T-helper 2 cell treated with Interferon-gamma antibody and Interleukin-4, amounts not matched to agents 100 ng/mL and 5 ng/mL, for 36 hours (primary cell): ENCODE results near the gene LIAS. TPM values are rescaled to one million over a fixed set of nuclear protein-coding genes. Genes with fewer than 3 reads are reported as not detected.
"Not testable (repeated sequence)": the region's sequence is repeated elsewhere in the genome, so short reads cannot be mapped to it uniquely, and the experiment has no call there.

Experiments
- intact Hi-C: fragments of 100-400 bp; cut with micrococcal nuclease; formaldehyde crosslinking; loops from one replicate; pipeline ENCODE4 v1.15.1; 2023
- total RNA-seq: library from RNA; stranded (reverse); gene quantifications from 2 replicates; pipeline ENCODE4 v1.2.3, GENCODE V29; 2022

Gene LIAS
- total RNA-seq, 1 donor from 2014 or later: 16.5 TPM

DNA sequence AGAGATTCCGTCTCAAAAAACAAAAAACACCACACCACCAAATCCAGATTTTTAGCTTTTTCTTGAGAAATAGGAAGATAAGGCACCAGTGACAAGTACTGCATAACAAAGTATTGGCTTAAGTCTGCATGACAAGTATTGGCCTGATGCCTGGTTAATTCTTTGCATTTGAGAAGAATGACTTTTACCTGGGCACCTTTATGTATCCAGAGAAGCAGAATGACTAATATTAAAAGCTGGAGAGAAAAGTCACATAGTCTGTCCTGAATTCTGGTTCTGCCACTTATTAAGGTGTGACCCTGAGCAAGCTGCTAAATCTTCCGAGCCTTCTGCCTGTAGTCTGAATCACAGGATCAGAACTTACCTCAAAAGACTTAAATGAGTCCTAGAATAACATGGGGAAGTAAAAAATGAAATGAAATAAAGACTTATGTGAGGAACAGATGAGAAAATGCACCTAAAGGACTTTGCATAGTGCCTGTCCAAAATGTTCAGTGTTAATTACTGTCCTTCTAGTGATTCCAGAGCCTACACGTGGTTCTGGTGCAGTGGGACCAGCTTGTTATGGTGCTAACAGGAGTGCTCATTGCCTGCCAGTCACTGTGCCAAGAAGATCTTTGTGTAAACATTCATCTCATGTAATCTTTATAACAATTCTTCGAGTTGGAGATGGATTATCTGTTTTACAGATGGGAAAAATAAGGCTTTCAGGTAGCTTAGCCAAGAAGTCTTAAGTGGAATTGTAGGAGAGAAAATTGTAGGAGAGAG, 36.8 kb downstream of the LIAS start:
- intact Hi-C loops: no loop called here

DNA sequence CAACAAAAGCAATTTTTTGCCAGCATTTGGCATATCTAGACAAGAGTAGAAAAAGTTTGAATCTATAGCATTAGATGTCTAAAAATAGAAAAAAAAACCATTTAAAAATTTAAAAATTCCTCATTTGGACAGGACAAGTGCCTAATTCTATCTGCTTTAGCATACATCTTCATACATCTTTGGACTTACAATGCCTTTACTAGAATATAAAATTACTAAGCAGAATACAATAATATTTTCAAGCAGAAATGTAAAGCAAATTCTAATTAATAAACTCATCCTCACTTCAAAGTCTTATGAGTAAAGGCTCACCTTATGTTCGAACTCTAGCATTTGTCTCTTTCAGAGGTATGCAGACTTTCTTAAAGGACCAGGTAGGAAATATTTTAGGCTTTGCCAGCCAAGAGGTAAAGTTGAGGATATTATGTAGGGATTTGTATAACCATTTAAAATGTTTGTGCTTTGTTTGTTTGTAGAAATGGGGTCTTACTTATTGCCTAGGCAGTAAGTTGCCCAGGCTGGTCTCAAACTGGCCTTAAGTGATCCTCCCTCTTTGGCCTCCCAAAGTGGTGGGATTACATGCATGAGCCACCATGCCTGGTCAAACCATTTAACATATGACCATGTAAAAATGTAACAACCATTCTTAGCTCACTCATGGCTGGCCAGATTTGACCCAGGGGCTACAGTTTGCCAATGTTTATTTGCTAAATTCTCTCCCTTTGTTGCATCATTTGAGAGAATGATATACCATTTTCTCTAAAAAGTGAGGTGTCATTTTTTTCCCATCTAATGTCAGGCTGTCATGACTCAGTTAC, 39.3 kb downstream of the LIAS start:
- intact Hi-C loops: no loop called here

DNA sequence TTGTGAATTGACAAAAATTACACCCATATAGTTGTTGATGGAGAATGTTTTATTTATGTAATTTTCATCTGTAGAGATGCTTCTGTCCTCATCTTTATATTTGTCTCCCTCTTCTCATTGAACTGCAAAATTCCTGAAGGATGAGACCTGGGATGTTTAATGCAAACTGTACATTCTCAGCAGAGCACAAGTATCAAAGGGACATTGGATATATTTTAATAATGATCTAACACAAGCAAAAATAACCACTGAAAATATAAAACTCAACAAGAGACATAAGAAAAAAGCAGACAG, 39.8 kb downstream of the LIAS start:
- intact Hi-C loops: no loop called here

- intact Hi-C loops: no loop called here
These were observed 43.3 kb downstream of the LIAS start for GRCh38 chr4:39502019-39502663.

- intact Hi-C loops: not testable (repeated sequence)
These were observed 43.8 kb downstream of the LIAS start for GRCh38 chr4:39502664-39503035.

GRCh38 chr4:39504538-39504937, 45.7 kb downstream of the LIAS start:
- intact Hi-C loops: no loop called here

DNA sequence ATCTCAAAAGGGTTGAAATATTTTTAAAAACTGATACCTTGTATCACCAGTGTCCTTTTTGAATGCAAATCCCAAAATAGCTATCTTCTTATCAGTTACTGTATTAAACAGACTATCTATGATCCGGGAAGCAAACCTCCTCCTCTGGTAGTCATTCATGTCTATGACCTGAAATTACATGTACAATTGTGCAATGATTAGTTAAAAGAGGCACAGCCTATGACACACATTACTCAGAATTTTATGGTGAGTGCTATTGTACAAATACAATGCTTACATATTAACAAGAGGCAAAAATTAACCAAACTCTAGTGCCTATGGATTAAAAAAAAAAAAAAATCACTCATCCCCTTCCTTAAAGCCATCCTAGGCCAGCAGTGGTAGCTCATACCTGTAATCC, 46.7 kb downstream of the LIAS start:
- intact Hi-C loops: no loop called here

- intact Hi-C loops: no loop called here
These were observed 51.6 kb downstream of the LIAS start for GRCh38 chr4:39510348-39510929.

GRCh38 chr4:39514266-39514665, 55.4 kb downstream of the LIAS start:
- intact Hi-C loops: not testable (repeated sequence)

- intact Hi-C loops: no loop called here
These were observed 56.1 kb downstream of the LIAS start for GRCh38 chr4:39514888-39515401.

DNA sequence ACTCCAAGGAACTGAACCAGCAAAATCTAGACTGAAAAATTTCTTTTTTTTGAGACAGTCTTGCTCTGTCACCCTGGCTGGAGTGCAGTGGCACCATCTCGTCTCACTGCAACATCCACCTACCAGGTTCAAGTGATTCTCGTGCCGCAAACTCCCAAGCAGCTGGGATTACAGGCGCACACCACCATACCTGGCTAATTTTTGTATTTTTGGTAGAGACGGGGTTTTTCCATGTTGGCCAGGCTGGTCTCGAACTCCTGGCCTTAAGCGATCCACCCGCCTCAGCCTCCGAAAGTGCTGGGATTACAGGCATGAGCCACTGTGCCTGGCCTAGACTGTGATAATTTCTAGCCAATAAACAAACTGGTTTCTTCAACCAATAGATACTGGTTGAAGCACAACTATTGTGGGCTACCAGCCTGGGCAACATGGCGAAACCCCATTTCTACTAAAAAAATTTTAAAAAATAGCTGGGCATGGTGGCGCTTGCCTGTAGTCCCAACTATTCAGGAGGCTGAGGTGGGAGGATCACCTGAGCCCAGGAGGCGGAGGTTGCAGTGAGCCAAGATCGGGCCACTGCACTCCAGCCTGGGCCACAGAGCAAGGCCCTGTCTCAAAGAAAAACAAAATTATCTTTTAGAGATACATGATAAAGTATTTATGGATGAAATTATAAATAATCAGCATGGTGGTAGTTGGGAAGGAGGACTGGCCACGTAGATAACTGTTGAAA, 57.0 kb downstream of the LIAS start:
- intact Hi-C loops: not testable (repeated sequence)

GRCh38 chr4:39516407-39516966, 57.6 kb downstream of the LIAS start:
- intact Hi-C loops: no loop called here

DNA sequence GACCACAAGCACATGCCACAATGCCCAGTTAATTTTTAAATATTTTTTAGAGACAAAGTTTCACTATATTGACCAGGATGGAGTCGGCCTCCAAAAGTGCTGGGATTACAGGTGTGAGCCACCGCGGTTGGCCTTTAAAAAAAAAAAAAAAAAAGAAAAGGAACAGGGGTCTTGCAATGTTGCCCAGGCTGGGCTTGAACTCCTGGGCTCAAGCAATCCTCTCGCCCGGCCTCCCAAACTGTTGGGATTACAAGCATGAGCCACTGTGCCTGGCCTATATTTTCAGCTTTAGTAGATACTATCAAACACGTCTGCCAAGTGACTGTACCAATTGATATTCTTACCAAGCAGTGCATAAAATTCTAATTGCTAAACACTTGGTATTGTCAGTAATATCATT, 59.6 kb downstream of the LIAS start:
- intact Hi-C loops: no loop called here

- intact Hi-C loops: loop anchor here (10.0 kb wide), 1 partner anchor 477 kb away; no protein-coding TSS in a partner anchor
These were observed 62.5 kb downstream of the LIAS start for GRCh38 chr4:39521253-39521919.

DNA sequence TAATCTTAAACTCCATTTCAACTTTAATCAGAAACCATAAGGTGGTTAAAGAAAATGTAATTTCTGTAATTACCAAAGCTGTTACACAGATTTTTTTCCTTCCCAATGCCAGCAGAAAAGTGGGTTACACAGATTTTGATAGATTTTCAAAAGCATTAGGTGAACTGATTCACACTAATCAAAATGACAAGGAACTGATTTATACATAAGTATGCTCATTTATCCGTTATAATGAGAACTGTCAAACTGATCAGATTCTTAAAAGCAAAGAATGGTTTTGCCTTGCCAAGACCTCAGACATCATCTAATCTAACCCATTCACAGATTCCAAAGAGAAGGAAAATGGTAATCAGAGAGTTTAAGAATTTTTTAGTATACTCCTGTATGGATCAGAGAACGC, 63.2 kb downstream of the LIAS start:
- intact Hi-C loops: loop anchor here (10.0 kb wide), 1 partner anchor 477 kb away; no protein-coding TSS in a partner anchor

DNA sequence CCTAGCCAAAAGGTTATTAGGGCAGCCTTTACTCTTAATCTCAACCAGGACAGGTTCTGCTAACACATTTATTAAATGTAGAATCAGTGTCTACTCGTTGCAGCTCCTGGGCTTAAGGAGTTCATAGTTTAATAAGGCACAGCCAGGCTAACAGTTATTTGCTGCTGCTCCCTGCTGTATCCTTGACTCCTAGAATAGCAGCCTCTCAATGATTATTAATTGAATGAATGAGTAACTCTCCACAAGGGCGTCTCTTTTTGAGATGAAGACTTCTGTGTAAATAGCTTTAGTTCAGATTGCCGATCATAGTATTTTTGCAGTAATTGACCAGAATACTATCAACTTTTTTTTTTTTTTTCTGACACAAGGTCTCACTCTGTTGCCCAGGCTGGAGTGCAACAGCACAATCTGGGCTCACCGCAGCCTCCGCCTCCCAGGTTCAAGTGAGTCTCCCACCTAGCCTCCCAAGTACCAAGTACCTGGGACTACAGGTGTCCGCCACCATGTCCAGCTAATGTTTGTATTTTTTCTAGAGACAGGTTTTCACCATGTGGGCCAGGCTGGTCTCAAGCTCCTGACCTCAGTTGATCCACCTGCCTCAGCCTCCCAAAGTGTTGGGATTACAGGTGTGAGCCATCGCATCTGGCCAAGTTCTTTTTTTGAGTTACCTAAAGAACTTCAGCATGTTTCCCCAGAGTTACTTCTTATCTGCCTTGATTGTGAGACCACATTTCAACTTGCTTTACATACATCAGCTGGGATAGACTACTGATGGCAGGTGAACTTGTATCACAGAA, 65.5 kb downstream of the LIAS start:
- intact Hi-C loops: loop anchor here (10.0 kb wide), 1 partner anchor 480 kb away; no protein-coding TSS in a partner anchor

- intact Hi-C loops: loop anchor here (2.0 to 10.0 kb wide), 5 partner anchors 113 to 529 kb away; partner anchors contain the start of genes PDS5A and SMIM14
These were observed 67.2 kb downstream of the LIAS start for GRCh38 chr4:39525822-39526690.

GRCh38 chr4:39526765-39527295, 68.0 kb downstream of the LIAS start:
- intact Hi-C loops: loop anchor here (1.0 to 10.0 kb wide), 8 partner anchors 69 to 528 kb away; partner anchors contain the start of genes PDS5A, RPL9, SMIM14 and UBE2K
